SK-N-SH treated with all-trans-retinoic acid at 6 μM for 48 hours (cell line): ENCODE measurements around the gene GLB1L3.

Source experiments
- ATAC-seq: fragments of 200-7000 bp; cut with Tn5 transposase; 3 replicates; pipeline ENCODE4 v1.9.1; 2020; ENCODE audit warnings: mild to moderate bottlenecking, moderate library complexity
- ARNTL ChIP-seq: fragments of 450-650 bp; formaldehyde crosslinking; IDR thresholded peaks from 2 replicates; pipeline ENCODE4 v1.5.0; 2020; ENCODE audit warnings: low read depth, mild to moderate bottlenecking, moderate library complexity, borderline replicate concordance
- BACH2 ChIP-seq: fragments of 250-450 bp; sonication (Bioruptor Pico); IDR thresholded peaks from 2 replicates; pipeline ENCODE4 v1.9.0; 2021; ENCODE audit warnings: mild to moderate bottlenecking, borderline replicate concordance
- CSDC2 ChIP-seq: fragments of 250-450 bp; sonication (Bioruptor Pico); IDR thresholded peaks from 2 replicates; pipeline ENCODE4 v1.5.0; 2020; ENCODE audit warnings: mild to moderate bottlenecking, moderate library complexity
- CSRNP3 ChIP-seq: fragments of 250-450 bp; sonication (Bioruptor Pico); IDR thresholded peaks from 2 replicates; pipeline ENCODE4 v1.5.1; 2021; ENCODE audit warnings: mild to moderate bottlenecking, moderate library complexity
- ESRRG ChIP-seq: fragments of 250-450 bp; sonication (Bioruptor Pico); IDR thresholded peaks from 2 replicates; pipeline ENCODE4 v1.6.1; 2021; ENCODE audit warnings: mild to moderate bottlenecking
- GLIS3 ChIP-seq: fragments of 250-450 bp; sonication (Bioruptor Pico); IDR thresholded peaks from 2 replicates; pipeline ENCODE4 v1.5.0; 2020; ENCODE audit warnings: mild to moderate bottlenecking, moderate library complexity
- ISL1 ChIP-seq: fragments of 250-450 bp; sonication (Bioruptor Pico); IDR thresholded peaks from 2 replicates; pipeline ENCODE4 v2.1.2; 2022; ENCODE audit warnings: mild to moderate bottlenecking, moderate library complexity
- OSR1 ChIP-seq: fragments of 250-450 bp; sonication (Bioruptor Pico); IDR thresholded peaks from 2 replicates; pipeline ENCODE4 v1.8.0; 2022; ENCODE audit warnings: moderate library complexity, mild to moderate bottlenecking, inconsistent platforms
- PPARA ChIP-seq: fragments of 250-450 bp; sonication (Bioruptor Pico); IDR thresholded peaks from 2 replicates; pipeline ENCODE4 v1.5.0; 2020; ENCODE audit warnings: mild to moderate bottlenecking, borderline replicate concordance
- RARB ChIP-seq: fragments of 250-450 bp; sonication (Bioruptor Pico); IDR thresholded peaks from 2 replicates; pipeline ENCODE4 v1.8.0; 2021; ENCODE audit warnings: mild to moderate bottlenecking, moderate library complexity
- SNAI2 ChIP-seq: fragments of 250-450 bp; sonication (Bioruptor Pico); IDR thresholded peaks from 2 replicates; pipeline ENCODE4 v1.5.0; 2020; ENCODE audit warnings: mild to moderate bottlenecking, moderate library complexity
- TCF4 ChIP-seq: fragments of 250-450 bp; sonication (Bioruptor Pico); IDR thresholded peaks from 2 replicates; pipeline ENCODE4 v1.8.0; 2021; ENCODE audit warnings: mild to moderate bottlenecking, moderate library complexity, borderline replicate concordance
- TOX ChIP-seq: fragments of 250-450 bp; sonication (Bioruptor Pico); IDR thresholded peaks from 2 replicates; pipeline ENCODE4 v1.8.0; 2021; ENCODE audit warnings: mild to moderate bottlenecking, moderate library complexity, borderline replicate concordance
- ZC3H10 ChIP-seq: fragments of 250-450 bp; sonication (Bioruptor Pico); IDR thresholded peaks from 2 replicates; pipeline ENCODE4 v1.5.1; 2021; ENCODE audit warnings: mild to moderate bottlenecking, moderate library complexity
- ZFP3 ChIP-seq: fragments of 250-450 bp; sonication (Bioruptor Pico); IDR thresholded peaks from 2 replicates; pipeline ENCODE4 v1.5.0; 2020; ENCODE audit warnings: mild to moderate bottlenecking, moderate library complexity
- ZFP30 ChIP-seq: fragments of 450-650 bp; formaldehyde crosslinking; IDR thresholded peaks from 2 replicates; pipeline ENCODE4 v1.5.0; 2022; ENCODE audit warnings: mild to moderate bottlenecking, moderate library complexity
- ZNF565 ChIP-seq: fragments of 450-650 bp; formaldehyde crosslinking; conservative IDR thresholded peaks from 2 replicates; pipeline ENCODE4 v1.5.0; 2020; ENCODE audit warnings: low read depth, mild to moderate bottlenecking, moderate library complexity
- ZNF70 ChIP-seq: fragments of 450-650 bp; formaldehyde crosslinking; IDR thresholded peaks from 2 replicates; pipeline ENCODE4 v1.5.0; 2020; ENCODE audit warnings: mild to moderate bottlenecking, moderate library complexity
- ZNF8 ChIP-seq: fragments of 450-650 bp; formaldehyde crosslinking; IDR thresholded peaks from 2 replicates; pipeline ENCODE4 v1.5.0; 2020; ENCODE audit warnings: mild to moderate bottlenecking, moderate library complexity
- TF ChIP-seq, protein P1 (sequence below): fragments of 250-450 bp; sonication (Bioruptor Pico); IDR thresholded peaks from 2 replicates; pipeline ENCODE4 v1.5.0; 2020; ENCODE audit warnings: mild to moderate bottlenecking, moderate library complexity
- TF ChIP-seq, protein P2 (sequence below): fragments of 250-450 bp; sonication (Bioruptor Pico); IDR thresholded peaks from 2 replicates; pipeline ENCODE4 v1.8.0; 2021; ENCODE audit warnings: low read depth, mild to moderate bottlenecking, moderate library complexity, borderline replicate concordance
- TF ChIP-seq, protein P3 (sequence below): fragments of 250-450 bp; sonication (Bioruptor Pico); IDR thresholded peaks from 2 replicates; pipeline ENCODE4 v1.8.0; 2020; ENCODE audit warnings: mild to moderate bottlenecking, moderate library complexity, borderline replicate concordance

The GLB1L3 gene

GRCh38 chr11:134267461-134267860 is 8.7 kb upstream of the GLB1L3 start:
- ATAC-seq = no peak
- TF ChIP-seq GLIS3 (CRISPR knock-in tag) (no peak), RARB (CRISPR knock-in tag) (no peak), TOX (CRISPR knock-in tag) (no peak), ESRRG (no peak), ISL1 (no peak), OSR1 (CRISPR knock-in tag) (no peak), TCF4 (CRISPR knock-in tag) (no peak), ZNF8 (no peak), ZNF565 (CRISPR knock-in tag) (no peak), ARNTL (CRISPR knock-in tag) (no peak), ZFP30 (no peak), BACH2 (CRISPR knock-in tag) (no peak), CSDC2 (CRISPR knock-in tag) (no peak), ZC3H10 (CRISPR knock-in tag) (no peak), CSRNP3 (no peak), ZNF70 (CRISPR knock-in tag) (no peak)
- TF ChIP-seq, protein P1, sequence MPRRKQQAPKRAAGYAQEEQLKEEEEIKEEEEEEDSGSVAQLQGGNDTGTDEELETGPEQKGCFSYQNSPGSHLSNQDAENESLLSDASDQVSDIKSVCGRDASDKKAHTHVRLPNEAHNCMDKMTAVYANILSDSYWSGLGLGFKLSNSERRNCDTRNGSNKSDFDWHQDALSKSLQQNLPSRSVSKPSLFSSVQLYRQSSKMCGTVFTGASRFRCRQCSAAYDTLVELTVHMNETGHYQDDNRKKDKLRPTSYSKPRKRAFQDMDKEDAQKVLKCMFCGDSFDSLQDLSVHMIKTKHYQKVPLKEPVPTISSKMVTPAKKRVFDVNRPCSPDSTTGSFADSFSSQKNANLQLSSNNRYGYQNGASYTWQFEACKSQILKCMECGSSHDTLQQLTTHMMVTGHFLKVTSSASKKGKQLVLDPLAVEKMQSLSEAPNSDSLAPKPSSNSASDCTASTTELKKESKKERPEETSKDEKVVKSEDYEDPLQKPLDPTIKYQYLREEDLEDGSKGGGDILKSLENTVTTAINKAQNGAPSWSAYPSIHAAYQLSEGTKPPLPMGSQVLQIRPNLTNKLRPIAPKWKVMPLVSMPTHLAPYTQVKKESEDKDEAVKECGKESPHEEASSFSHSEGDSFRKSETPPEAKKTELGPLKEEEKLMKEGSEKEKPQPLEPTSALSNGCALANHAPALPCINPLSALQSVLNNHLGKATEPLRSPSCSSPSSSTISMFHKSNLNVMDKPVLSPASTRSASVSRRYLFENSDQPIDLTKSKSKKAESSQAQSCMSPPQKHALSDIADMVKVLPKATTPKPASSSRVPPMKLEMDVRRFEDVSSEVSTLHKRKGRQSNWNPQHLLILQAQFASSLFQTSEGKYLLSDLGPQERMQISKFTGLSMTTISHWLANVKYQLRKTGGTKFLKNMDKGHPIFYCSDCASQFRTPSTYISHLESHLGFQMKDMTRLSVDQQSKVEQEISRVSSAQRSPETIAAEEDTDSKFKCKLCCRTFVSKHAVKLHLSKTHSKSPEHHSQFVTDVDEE (CRISPR knock-in tag) = no peak
- TF ChIP-seq, protein P2, sequence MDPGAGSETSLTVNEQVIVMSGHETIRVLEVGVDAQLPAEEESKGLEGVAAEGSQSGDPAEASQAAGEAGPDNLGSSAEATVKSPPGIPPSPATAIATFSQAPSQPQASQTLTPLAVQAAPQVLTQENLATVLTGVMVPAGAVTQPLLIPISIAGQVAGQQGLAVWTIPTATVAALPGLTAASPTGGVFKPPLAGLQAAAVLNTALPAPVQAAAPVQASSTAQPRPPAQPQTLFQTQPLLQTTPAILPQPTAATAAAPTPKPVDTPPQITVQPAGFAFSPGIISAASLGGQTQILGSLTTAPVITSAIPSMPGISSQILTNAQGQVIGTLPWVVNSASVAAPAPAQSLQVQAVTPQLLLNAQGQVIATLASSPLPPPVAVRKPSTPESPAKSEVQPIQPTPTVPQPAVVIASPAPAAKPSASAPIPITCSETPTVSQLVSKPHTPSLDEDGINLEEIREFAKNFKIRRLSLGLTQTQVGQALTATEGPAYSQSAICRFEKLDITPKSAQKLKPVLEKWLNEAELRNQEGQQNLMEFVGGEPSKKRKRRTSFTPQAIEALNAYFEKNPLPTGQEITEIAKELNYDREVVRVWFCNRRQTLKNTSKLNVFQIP = no peak
- TF ChIP-seq, protein P3, sequence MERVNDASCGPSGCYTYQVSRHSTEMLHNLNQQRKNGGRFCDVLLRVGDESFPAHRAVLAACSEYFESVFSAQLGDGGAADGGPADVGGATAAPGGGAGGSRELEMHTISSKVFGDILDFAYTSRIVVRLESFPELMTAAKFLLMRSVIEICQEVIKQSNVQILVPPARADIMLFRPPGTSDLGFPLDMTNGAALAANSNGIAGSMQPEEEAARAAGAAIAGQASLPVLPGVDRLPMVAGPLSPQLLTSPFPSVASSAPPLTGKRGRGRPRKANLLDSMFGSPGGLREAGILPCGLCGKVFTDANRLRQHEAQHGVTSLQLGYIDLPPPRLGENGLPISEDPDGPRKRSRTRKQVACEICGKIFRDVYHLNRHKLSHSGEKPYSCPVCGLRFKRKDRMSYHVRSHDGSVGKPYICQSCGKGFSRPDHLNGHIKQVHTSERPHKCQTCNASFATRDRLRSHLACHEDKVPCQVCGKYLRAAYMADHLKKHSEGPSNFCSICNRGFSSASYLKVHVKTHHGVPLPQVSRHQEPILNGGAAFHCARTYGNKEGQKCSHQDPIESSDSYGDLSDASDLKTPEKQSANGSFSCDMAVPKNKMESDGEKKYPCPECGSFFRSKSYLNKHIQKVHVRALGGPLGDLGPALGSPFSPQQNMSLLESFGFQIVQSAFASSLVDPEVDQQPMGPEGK = no peak

- no peak for ATAC-seq
- TF ChIP-seq, protein P3 = no peak
- no peak for TF ChIP-seq TCF4 (CRISPR knock-in tag)
- TF ChIP-seq TOX (CRISPR knock-in tag) = no peak
- TF ChIP-seq, protein P2 = no peak
- TF ChIP-seq, protein P1 (CRISPR knock-in tag) = no peak
- TF ChIP-seq ZNF565 (CRISPR knock-in tag) = no peak
- TF ChIP-seq ZC3H10 (CRISPR knock-in tag) = no peak
- TF ChIP-seq PPARA (CRISPR knock-in tag) = no peak
- no peak for TF ChIP-seq BACH2 (CRISPR knock-in tag)
- no peak for TF ChIP-seq CSRNP3
- no peak for TF ChIP-seq ARNTL (CRISPR knock-in tag)
- TF ChIP-seq GLIS3 (CRISPR knock-in tag) = no peak
- TF ChIP-seq SNAI2 = no peak
- no peak for TF ChIP-seq ZNF70 (CRISPR knock-in tag)
- TF ChIP-seq ZFP3 = no peak
- TF ChIP-seq RARB (CRISPR knock-in tag) = no peak
Observed at GRCh38 chr11:134267966-134268365, 8.2 kb upstream of the GLB1L3 start.
